SK-N-SH (cell line): ENCODE results near the gene MPPE1. TPM values are rescaled to one million over a fixed set of nuclear protein-coding genes. Genes with fewer than 3 reads are reported as not detected.

Source experiments
- CTCF ChIA-PET: fragments of 300-600, 350-600 bp; formaldehyde crosslinking; extraction: SDS; loops from one replicate; lab custom pipeline; 2021; lab: Yijun Ruan, JAX
- POLR2A ChIA-PET: fragments of 350-600 bp; sonication (Branson Sonifier 250); formaldehyde crosslinking; extraction: SDS; loops from one replicate; lab custom pipeline; 2020; ENCODE audit warnings: antibody characterized with exemption, inconsistent platforms; lab: Yijun Ruan, JAX
- DNase-seq: peaks from one replicate; pipeline ENCODE4 v3.0.0; 2012
- H2AFZ ChIP-seq: fragments of 200-600 bp; sonication (generic); 2 replicates; pipeline ENCODE4 v1.8.1; 2016; ENCODE audit warnings: antibody characterized with exemption, mild to moderate bottlenecking, low read depth
- H3F3A ChIP-seq: fragments of 200-600 bp; sonication (generic); replicated peaks from 2 replicates; pipeline ENCODE3; 2016; ENCODE audit warnings: antibody characterized with exemption, mild to moderate bottlenecking; ENCODE audit not compliant: insufficient read depth
- H3K27ac ChIP-seq, 2 experiments: fragments of 200-500 bp in 1 of 2; fragments of 200-600 bp in 1 of 2; sonication (Bioruptor generic) in 1 of 2; sonication (generic), shearing (Covaris generic) in 1 of 2; 2 replicates each; pipeline versions ENCODE4 v1.5.1 to v1.6.1; 2014 to 2016; ENCODE audit warnings: low read depth in 2 of 2, inconsistent platforms in 1 of 2, low read length in 1 of 2, mild to moderate bottlenecking in 1 of 2, mixed read lengths in 1 of 2
- H3K27me3 ChIP-seq: fragments of 200-600 bp; sonication (generic), shearing (Covaris generic); 2 replicates; pipeline ENCODE4 v1.6.1; 2016; ENCODE audit warnings: mixed run types; ENCODE audit not compliant: insufficient read depth
- H3K36me3 ChIP-seq, 2 experiments: fragments of 200-500 bp in 1 of 2; fragments of 200-600 bp in 1 of 2; sonication (Bioruptor generic) in 1 of 2; sonication (generic) in 1 of 2; replicated peaks in 1 of 2; 2 replicates each; pipeline versions ENCODE3 to v1.5.1; 2014 to 2016; ENCODE audit warnings: low read length in 1 of 2, mild to moderate bottlenecking in 1 of 2; ENCODE audit not compliant: insufficient read depth in 2 of 2, control insufficient read depth in 1 of 2
- H3K4me1 ChIP-seq, 2 experiments: fragments of 200-500 bp in 1 of 2; fragments of 200-600 bp in 1 of 2; sonication (Bioruptor generic) in 1 of 2; sonication (generic), shearing (Covaris generic) in 1 of 2; 2 replicates each; pipeline versions ENCODE4 v1.5.1 to v1.6.1; 2014 to 2016; ENCODE audit warnings: low read depth in 1 of 2, low read length in 1 of 2, mixed run types in 1 of 2; ENCODE audit not compliant: insufficient read depth in 2 of 2, control insufficient read depth in 1 of 2
- H3K4me2 ChIP-seq: fragments of 200-600 bp; sonication (generic), shearing (Covaris generic); 2 replicates; pipeline ENCODE4 v1.6.1; 2017; ENCODE audit warnings: mixed run types
- H3K4me3 ChIP-seq, 2 experiments: fragments of 200-500 bp in 1 of 2; fragments of 200-600 bp in 1 of 2; sonication (Bioruptor generic) in 1 of 2; sonication (generic), shearing (Covaris generic) in 1 of 2; 2 replicates each; pipeline versions ENCODE4 v1.5.1 to v1.8.1; 2014 to 2016; ENCODE audit warnings: low read depth in 2 of 2, inconsistent platforms in 1 of 2, low read length in 1 of 2, mild to moderate bottlenecking in 1 of 2, mixed read lengths in 1 of 2, moderate library complexity in 1 of 2
- H3K79me2 ChIP-seq: fragments of 200-600 bp; sonication (generic); 2 replicates; pipeline ENCODE4 v1.8.1; 2017; ENCODE audit warnings: mild to moderate bottlenecking; ENCODE audit not compliant: insufficient read depth
- H3K9ac ChIP-seq: fragments of 200-600 bp; sonication (generic); 2 replicates; pipeline ENCODE4 v1.6.1; 2017; ENCODE audit warnings: mixed run types
- H3K9me2 ChIP-seq: fragments of 200-600 bp; sonication (generic); 2 replicates; pipeline ENCODE4 v1.6.1; 2017; ENCODE audit warnings: mixed run types
- H3K9me3 ChIP-seq: fragments of 200-600 bp; sonication (generic); 2 replicates; pipeline ENCODE4 v1.6.1; 2017; ENCODE audit warnings: mixed run types, mild to moderate bottlenecking, moderate library complexity
- H4K20me1 ChIP-seq: fragments of 200-600 bp; sonication (generic); 2 replicates; pipeline ENCODE4 v1.6.1; 2017; ENCODE audit warnings: mild to moderate bottlenecking, mixed run types; ENCODE audit not compliant: insufficient read depth
- CTCF ChIP-seq: fragments of 200-600 bp; sonication (generic); IDR thresholded peaks from 2 replicates; pipeline ENCODE4 v1.6.1; 2017; ENCODE audit warnings: antibody characterized with exemption, mild to moderate bottlenecking, moderate library complexity
- ELF1 ChIP-seq: IDR thresholded peaks from 2 replicates; pipeline ENCODE4 v1.4.0; 2012
- EZH2phosphoT487 ChIP-seq: fragments of 200-600 bp; sonication (generic); IDR thresholded peaks from 2 replicates; pipeline ENCODE4 v1.6.1; 2017; ENCODE audit warnings: low read depth, mixed run types, mild to moderate bottlenecking, antibody characterized with exemption, moderate library complexity, borderline replicate concordance
- FOSL2 ChIP-seq: IDR thresholded peaks from 2 replicates; pipeline ENCODE4 v1.4.0; 2012; ENCODE audit warnings: low read depth, mild to moderate bottlenecking, moderate library complexity, borderline replicate concordance
- FOXJ3 ChIP-seq: sonication (generic); formaldehyde crosslinking; IDR thresholded peaks from 2 replicates; pipeline ENCODE4 v1.5.1; 2020; ENCODE audit warnings: mild to moderate bottlenecking, missing genetic modification reagents
- GABPA ChIP-seq: IDR thresholded peaks from 2 replicates; pipeline ENCODE4 v1.4.0; 2012; ENCODE audit warnings: low read depth, mild to moderate bottlenecking
- IRF3 ChIP-seq: fragments of 150-350 bp; IDR thresholded peaks from 2 replicates; pipeline ENCODE4 v1.6.1; 2016; ENCODE audit warnings: mild to moderate bottlenecking, low read depth, low read length
- MEF2A ChIP-seq: IDR thresholded peaks from 2 replicates; pipeline ENCODE4 v1.4.0; 2012; ENCODE audit warnings: low read depth, borderline replicate concordance
- NFIC ChIP-seq: IDR thresholded peaks from 2 replicates; pipeline ENCODE4 v1.4.0; 2012; ENCODE audit warnings: borderline replicate concordance
- POLR2AphosphoS5 ChIP-seq: IDR thresholded peaks from 2 replicates; pipeline ENCODE4 v1.6.1; 2012; ENCODE audit warnings: low read depth, low read length
- RAD21 ChIP-seq: IDR thresholded peaks from 2 replicates; pipeline ENCODE4 v1.6.1; 2012; ENCODE audit warnings: mild to moderate bottlenecking, low read length
- RCOR1 ChIP-seq: fragments of 150-350 bp; IDR thresholded peaks from 2 replicates; pipeline ENCODE4 v1.6.1; 2017; ENCODE audit warnings: antibody characterized with exemption, low read length
- RFX5 ChIP-seq: IDR thresholded peaks from 2 replicates; pipeline ENCODE4 v1.6.1; 2012; ENCODE audit warnings: mild to moderate bottlenecking, improper control_type of control experiment, low read length
- SIN3A ChIP-seq: IDR thresholded peaks from 2 replicates; pipeline ENCODE4 v1.6.1; 2012; ENCODE audit warnings: low read depth, mild to moderate bottlenecking, low read length, moderate library complexity, borderline replicate concordance
- SMC3 ChIP-seq: IDR thresholded peaks from 2 replicates; pipeline ENCODE4 v1.6.1; 2012; ENCODE audit warnings: low read depth, low read length, improper control_type of control experiment
- TAF1 ChIP-seq: IDR thresholded peaks from 2 replicates; pipeline ENCODE4 v1.6.1; 2012; ENCODE audit warnings: low read depth, mild to moderate bottlenecking, low read length, moderate library complexity, borderline replicate concordance
- TCF12 ChIP-seq: IDR thresholded peaks from 2 replicates; pipeline ENCODE4 v1.4.0; 2012
- TEAD4 ChIP-seq: IDR thresholded peaks from 2 replicates; pipeline ENCODE4 v1.4.0; 2012; ENCODE audit warnings: mild to moderate bottlenecking, borderline replicate concordance; ENCODE audit not compliant: insufficient read depth
- USF1 ChIP-seq: IDR thresholded peaks from 2 replicates; pipeline ENCODE4 v1.4.0; 2012; ENCODE audit warnings: low read depth, borderline replicate concordance
- ZBTB33 ChIP-seq: IDR thresholded peaks from 2 replicates; pipeline ENCODE4 v1.4.0; 2012; ENCODE audit warnings: low read depth, borderline replicate concordance
- WGBS: methylation state at CpG from one replicate; pipeline ENCODE4 v1.1.6; 2017; ENCODE audit warnings: low lambda C conversion rate; 5-methylcytosine and 5-hydroxymethylcytosine counted together
- polyA plus RNA-seq, 3 experiments: library from polyadenylated mRNA; depleted of rRNA; stranded (reverse); fragments of >200 nt; gene quantifications; 2 replicates each; pipeline ENCODE4 v1.2.3, GENCODE V29; 2012

The MPPE1 gene
- polyA plus RNA-seq, 1 of the 3 experiments (the other 2 are of a cell fraction) = 13.2 TPM

GRCh38 chr18:11889284-11889683 lies 18.8 kb downstream of the MPPE1 start:
- no peak for DNase-seq
- Histone ChIP-seq H4K20me1 (no peaks in the 10 kb centered on the region), H3K79me2 (no peaks in the 10 kb centered on the region), H3K4me1 (no peaks in the 10 kb centered on the region), H3F3A (no peaks in the 10 kb centered on the region), H3K9me3 (no peaks in the 10 kb centered on the region), H3K4me2 (no peak overlapping the region), H2AFZ (no peak overlapping the region), H3K27me3 (no peaks in the 10 kb centered on the region), H3K9me2 (no peaks in the 10 kb centered on the region), H3K36me3 (peaks cover 7 to 26% of the 10 kb centered on the region in 2 experiments), H3K9ac (no peak overlapping the region), H3K27ac (no peak overlapping the region), H3K4me3 (no peak overlapping the region)
- ChIA-PET CTCF (interaction anchor here (0.6 to 1.8 kb wide), 4 partner anchors 17 to 551 kb away, joined by 3 to 4 read pairs (median 4); no protein-coding TSS in a partner anchor), POLR2A (no interaction called here)
- no peak for TF ChIP-seq GABPA
- TF ChIP-seq RCOR1 = no peak
- no peak for TF ChIP-seq TEAD4
- no peak for TF ChIP-seq TAF1
- no peak for TF ChIP-seq ZBTB33
- no peak for TF ChIP-seq SMC3
- TF ChIP-seq ELF1 = no peak
- TF ChIP-seq SIN3A = no peak
- no peak for TF ChIP-seq IRF3
- TF ChIP-seq FOSL2 = no peak
- no peak for TF ChIP-seq EZH2phosphoT487
- TF ChIP-seq FOXJ3 (CRISPR knock-in tag) = no peak
- TF ChIP-seq RFX5 = no peak
- TF ChIP-seq RAD21 = no peak
- no peak for TF ChIP-seq NFIC
- TF ChIP-seq POLR2AphosphoS5 = no peak
- TF ChIP-seq MEF2A = no peak
- TF ChIP-seq CTCF = no peak
- TF ChIP-seq USF1 = no peak
- TF ChIP-seq TCF12 = no peak
- WGBS = 91% methylated on average over 5 of the region's 5 CpGs
